Measurements from ENCODE around the gene GAS2L1.

- TF ChIP-seq CTCF (conservative IDR thresholded peaks at IDR 0.05; ENCODE audit: low read length) = no peak
- TF ChIP-seq EZH2phosphoT487 (IDR thresholded peaks at IDR 0.05; ENCODE audit: borderline replicate concordance, low read depth, low read length) = no peak
These were observed 35.3 kb downstream of the GAS2L1 start for GRCh38 chr22:29341849-29342127.

Measured in OCI-LY7 (cell line).